K562 (cell line): ENCODE data around the gene CSNK1G1. TPM values are rescaled to one million over a fixed set of nuclear protein-coding genes. Genes with fewer than 3 reads are reported as not detected.

Experiments
- ARID1B ChIP-seq: fragments of 450-650 bp; IDR thresholded peaks from 2 replicates; pipeline ENCODE4 v1.6.1; 2016; ENCODE audit warnings: antibody characterized with exemption, mild to moderate bottlenecking, inconsistent platforms
- ATF7 ChIP-seq: fragments of 450-650 bp; IDR thresholded peaks from 2 replicates; pipeline ENCODE4 v1.7.1; 2014; ENCODE audit warnings: mild to moderate bottlenecking, moderate library complexity
- BRD9 ChIP-seq: fragments of 450-650 bp; IDR thresholded peaks from 2 replicates; pipeline ENCODE4 v1.6.1; 2018; ENCODE audit warnings: low read depth; ENCODE audit not compliant: partially characterized antibody
- CBFB ChIP-seq: sonication (generic); formaldehyde crosslinking; IDR thresholded peaks from 2 replicates; pipeline ENCODE4 v1.4.0; 2020; ENCODE audit warnings: mild to moderate bottlenecking, missing genetic modification reagents
- CEBPB ChIP-seq: fragments of 450-650 bp; IDR thresholded peaks from 2 replicates; pipeline ENCODE4 v1.6.1; 2016; ENCODE audit warnings: missing genetic modification characterization, missing compliant biosample characterization
- DMBX1 ChIP-seq: fragments of 250-450 bp; sonication (Bioruptor Pico); IDR thresholded peaks from 2 replicates; pipeline ENCODE4 v1.8.0; 2022; ENCODE audit warnings: inconsistent platforms, mild to moderate bottlenecking, moderate library complexity, borderline replicate concordance
- FOXM1 ChIP-seq, 2 experiments: fragments of 450-650 bp in 1 of 2; sonication (generic) in 1 of 2; formaldehyde crosslinking in 1 of 2; IDR thresholded peaks; 2 replicates each; pipeline versions ENCODE4 v1.6.1 to v1.9.0; 2017 to 2022; ENCODE audit warnings: low read depth in 2 of 2, mild to moderate bottlenecking in 2 of 2, missing genetic modification reagents in 1 of 2, moderate library complexity in 1 of 2
- GTF2F1 ChIP-seq: IDR thresholded peaks from 2 replicates; pipeline ENCODE4 v1.6.1; 2011; ENCODE audit warnings: low read depth, low read length, improper control_type of control experiment
- STAT5A ChIP-seq: IDR thresholded peaks from 2 replicates; pipeline ENCODE4 v1.6.1; 2012; ENCODE audit warnings: low read length, inconsistent platforms, borderline replicate concordance
- SUPT5H ChIP-seq: fragments of 450-650 bp; IDR thresholded peaks from 2 replicates; pipeline ENCODE4 v1.6.1; 2016
- ZNF384 ChIP-seq: IDR thresholded peaks from 2 replicates; pipeline ENCODE4 v1.6.1; 2012; ENCODE audit warnings: low read depth, low read length, improper control_type of control experiment
- ZNF609 ChIP-seq: sonication (generic); formaldehyde crosslinking; IDR thresholded peaks from 2 replicates; pipeline ENCODE4 v1.8.1; 2023; ENCODE audit warnings: missing genetic modification reagents, mild to moderate bottlenecking, borderline replicate concordance
- ZNF766 ChIP-seq: fragments of 200-800 bp; sonication (Bioruptor generic); conservative IDR thresholded peaks from 2 replicates; pipeline ENCODE4 v1.6.1; 2016; ENCODE audit warnings: missing genetic modification characterization, missing compliant biosample characterization
- polyA plus RNA-seq, 8 experiments: library from polyadenylated mRNA; depleted of rRNA in 4 of 8; stranded (reverse) in 5 of 8; unstranded in 3 of 8; fragments of >200 nt; fragmentation: Nextera tagmentation in 2 of 8; fragmentation: Illumina TruSeq in 1 of 8; extraction: Ambion mirVana in 2 of 8; extraction: Trizol in 1 of 8; gene quantifications; 2 replicates each; pipeline versions ENCODE4 v1.2.1 to v1.2.3, GENCODE V29; 2011 to 2014; ENCODE audit warnings: inconsistent platforms in 1 of 8, missing spikeins in 1 of 8
- total RNA-seq, 7 experiments: library from RNA; depleted of rRNA in 6 of 7; stranded (reverse); fragments of >200 nt in 6 of 7; fragmentation: Illumina TruSeq in 2 of 7; extraction: Trizol in 2 of 7; gene quantifications; 2 replicates each; pipeline versions ENCODE4 v1.2.1 to v1.2.3, GENCODE V29; 2011 to 2021; ENCODE audit warnings: low replicate concordance in 1 of 7
- TF ChIP-seq, protein P1 (sequence below), 2 experiments: fragments of 450-650 bp in 1 of 2; sonication (generic) in 1 of 2; formaldehyde crosslinking in 1 of 2; IDR thresholded peaks in 1 of 2; conservative IDR thresholded peaks in 1 of 2; 2 replicates each; pipeline versions ENCODE4 v1.6.1 to v1.8.1; 2016 to 2023; ENCODE audit warnings: mild to moderate bottlenecking in 2 of 2, moderate library complexity in 2 of 2, inconsistent platforms in 1 of 2, missing genetic modification reagents in 1 of 2
- TF ChIP-seq, protein P2 (sequence below), 3 experiments: IDR thresholded peaks in 2 of 3; conservative IDR thresholded peaks in 1 of 3; 2 replicates each; pipeline ENCODE4 v1.5.1; 2011 to 2012; ENCODE audit warnings: low read length in 3 of 3, mild to moderate bottlenecking in 3 of 3, control low read depth in 2 of 3, improper control_type of control experiment in 1 of 3, inconsistent platforms in 1 of 3, low read depth in 1 of 3, mixed read lengths in 1 of 3, moderate library complexity in 1 of 3; ENCODE audit not compliant: insufficient read depth in 2 of 3

CSNK1G1 gene
- total and polyA plus RNA-seq, 9 of the 15 experiments (the other 6 are each of a cell fraction or from before 2014, with no cell fraction given): 4.5 to 18.5 (median 9.5) TPM

GRCh38 chr15:64233299-64233698 is 122.7 kb downstream of the CSNK1G1 start (continued):
- TF ChIP-seq SUPT5H (no peak), ATF7 (peak; percentile 44; the same call in 1 of the 2 replicates), BRD9 (peak; percentile 44), DMBX1 (CRISPR knock-in tag) (0 out of 2 replicates have a peak, but pooled peaks have one; percentile 20), ZNF384 (no peak), ARID1B (peak; percentile 91), FOXM1 (IDR thresholded peaks at IDR 0.05; ENCODE audit: low read depth) (no peak; the same call in 1 of the 2 replicates), FOXM1 (CRISPR knock-in tag; IDR thresholded peaks at IDR 0.05; ENCODE audit: low read depth) (no peak), STAT5A (peak; percentile 38; the same call in 1 of the 2 replicates), ZNF766 (CRISPR knock-in tag) (no peak), GTF2F1 (no peak), CEBPB (tag) (peak; percentile 50), CBFB (CRISPR knock-in tag) (no peak), ZNF609 (CRISPR knock-in tag) (no peak)
- TF ChIP-seq, protein P1, sequence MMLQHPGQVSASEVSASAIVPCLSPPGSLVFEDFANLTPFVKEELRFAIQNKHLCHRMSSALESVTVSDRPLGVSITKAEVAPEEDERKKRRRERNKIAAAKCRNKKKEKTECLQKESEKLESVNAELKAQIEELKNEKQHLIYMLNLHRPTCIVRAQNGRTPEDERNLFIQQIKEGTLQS (IDR thresholded peaks at IDR 0.05): peak; percentile 75
- TF ChIP-seq, protein P1 (CRISPR knock-in tag; conservative IDR thresholded peaks at IDR 0.05): no peak
- TF ChIP-seq, protein P2, sequence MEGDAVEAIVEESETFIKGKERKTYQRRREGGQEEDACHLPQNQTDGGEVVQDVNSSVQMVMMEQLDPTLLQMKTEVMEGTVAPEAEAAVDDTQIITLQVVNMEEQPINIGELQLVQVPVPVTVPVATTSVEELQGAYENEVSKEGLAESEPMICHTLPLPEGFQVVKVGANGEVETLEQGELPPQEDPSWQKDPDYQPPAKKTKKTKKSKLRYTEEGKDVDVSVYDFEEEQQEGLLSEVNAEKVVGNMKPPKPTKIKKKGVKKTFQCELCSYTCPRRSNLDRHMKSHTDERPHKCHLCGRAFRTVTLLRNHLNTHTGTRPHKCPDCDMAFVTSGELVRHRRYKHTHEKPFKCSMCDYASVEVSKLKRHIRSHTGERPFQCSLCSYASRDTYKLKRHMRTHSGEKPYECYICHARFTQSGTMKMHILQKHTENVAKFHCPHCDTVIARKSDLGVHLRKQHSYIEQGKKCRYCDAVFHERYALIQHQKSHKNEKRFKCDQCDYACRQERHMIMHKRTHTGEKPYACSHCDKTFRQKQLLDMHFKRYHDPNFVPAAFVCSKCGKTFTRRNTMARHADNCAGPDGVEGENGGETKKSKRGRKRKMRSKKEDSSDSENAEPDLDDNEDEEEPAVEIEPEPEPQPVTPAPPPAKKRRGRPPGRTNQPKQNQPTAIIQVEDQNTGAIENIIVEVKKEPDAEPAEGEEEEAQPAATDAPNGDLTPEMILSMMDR (IDR thresholded peaks at IDR 0.05 in 2 of 3, conservative IDR thresholded peaks at IDR 0.05 in 1 of 3; ENCODE audit: insufficient read depth in 2 of 3, low read depth in 1 of 3, low read length in 3 of 3): peak in 1 of 3 experiments; percentile 18; a peak in 1 of 6 replicates
